NCI-H1436 treated with DMSO at 0.1 percent for 48 hours (cell line): ENCODE measurements around the gene USH2A.

Experiments used
- DNase-seq: peaks from one replicate; lab custom pipeline; 2025; lab: John Stamatoyannopoulos, UW

Gene USH2A

DNA sequence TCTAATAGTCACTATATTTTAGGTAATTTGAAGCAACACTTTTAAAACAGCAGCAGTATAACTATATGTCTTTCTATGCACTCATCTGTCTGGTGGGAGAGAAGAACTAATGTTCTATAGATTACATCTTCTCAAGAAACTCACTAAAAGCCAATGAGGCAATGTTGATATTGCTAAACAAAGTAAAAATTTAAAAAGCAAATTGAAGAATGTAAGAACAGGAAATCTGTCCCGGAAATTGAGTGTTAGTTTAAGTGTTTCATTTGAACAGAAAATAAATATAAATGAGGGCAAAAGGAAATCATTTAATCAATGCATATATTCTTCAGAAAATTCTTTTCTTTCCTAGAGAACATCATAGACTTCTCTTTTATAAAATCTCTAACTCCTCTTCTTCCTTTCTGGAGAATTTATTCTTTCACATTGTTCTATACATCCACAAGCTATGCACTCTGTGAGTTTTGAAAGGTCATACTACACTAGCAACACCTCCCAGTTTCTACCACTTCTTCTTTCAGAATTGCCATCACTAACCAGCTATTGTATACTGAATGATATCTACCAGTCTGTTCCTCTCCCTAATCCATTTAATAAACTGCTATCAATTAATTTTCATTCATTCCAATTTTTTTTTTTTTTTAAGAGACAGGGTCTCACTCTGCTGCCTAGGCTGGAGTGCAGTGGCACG is 153.0 kb downstream of the USH2A start:
- DNase-seq: no peak

DNA sequence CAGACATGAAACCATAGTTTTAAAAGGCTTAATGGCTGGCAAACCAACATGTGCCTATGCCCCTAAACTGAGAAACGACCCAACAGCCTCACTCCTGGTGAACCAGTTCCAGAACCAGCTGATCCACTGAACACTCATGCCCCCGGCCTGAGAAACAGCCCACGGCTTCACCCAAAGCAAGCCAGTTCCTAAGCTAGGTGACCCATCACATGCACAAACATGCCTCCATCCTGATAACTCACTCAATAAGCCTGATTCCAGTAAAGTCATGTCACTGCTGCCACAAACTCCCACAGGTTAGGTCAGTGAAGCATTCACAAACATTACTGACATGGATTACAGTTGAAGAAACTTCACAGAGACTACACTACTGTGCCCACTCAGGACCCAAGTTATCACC is 161.6 kb downstream of the USH2A start:
- no peak for DNase-seq

DNA sequence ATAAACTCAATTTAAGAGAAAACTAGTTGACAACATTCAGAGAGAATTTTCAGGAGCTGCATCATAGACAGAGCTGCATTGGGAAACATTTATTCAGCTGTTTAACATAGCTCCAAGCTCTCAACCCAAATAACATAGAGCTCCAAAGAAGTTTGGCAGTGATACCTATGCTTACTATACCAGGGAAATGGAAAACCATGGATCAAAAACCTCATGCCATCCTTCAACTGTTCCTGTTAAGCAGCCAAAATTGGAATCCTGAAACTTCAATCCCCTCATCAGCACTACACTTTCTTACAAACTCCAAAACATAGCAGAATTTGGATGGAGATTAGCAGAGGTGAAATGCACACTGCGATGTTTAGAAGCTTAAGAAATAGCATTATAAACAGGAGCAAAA is 164.4 kb downstream of the USH2A start:
- DNase-seq: no peak

DNA sequence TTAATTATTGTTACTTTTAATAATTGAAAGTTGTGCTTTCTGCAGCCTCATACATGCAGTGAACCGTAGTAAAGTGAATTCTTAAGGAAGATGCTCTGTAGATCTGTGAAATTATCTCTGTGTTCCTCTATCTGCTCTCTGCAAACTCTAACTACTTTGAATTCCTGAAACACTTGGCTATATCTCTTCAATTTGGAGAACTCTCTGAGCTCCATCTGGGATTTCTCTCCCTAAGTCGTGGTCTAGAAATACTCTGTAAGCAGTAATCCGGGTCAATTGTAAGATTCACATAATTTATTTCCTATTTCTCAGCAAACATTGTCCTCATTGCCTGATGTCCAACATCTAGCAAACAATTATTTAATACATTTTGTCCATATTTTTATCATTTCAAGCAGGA is 164.9 kb downstream of the USH2A start:
- no peak for DNase-seq

DNA sequence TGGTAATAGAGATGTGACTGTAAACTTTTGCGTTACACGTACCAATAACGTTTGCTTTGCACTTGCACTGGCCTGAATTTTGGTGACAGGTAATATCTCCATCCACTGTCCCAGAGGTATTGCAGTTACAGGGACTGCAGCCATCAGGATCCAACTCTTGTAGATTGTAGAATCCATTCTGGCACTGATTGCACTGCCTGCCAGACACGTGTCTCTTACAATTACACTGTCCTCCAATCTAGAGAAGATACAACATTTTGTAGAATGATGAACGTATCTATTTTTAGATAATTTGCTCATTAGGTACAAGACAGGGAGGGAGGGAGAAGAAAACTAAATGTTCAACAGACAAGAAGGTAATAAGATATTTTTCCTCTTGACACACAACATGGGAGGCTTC is 172.4 kb downstream of the USH2A start:
- DNase-seq: no peak

DNA sequence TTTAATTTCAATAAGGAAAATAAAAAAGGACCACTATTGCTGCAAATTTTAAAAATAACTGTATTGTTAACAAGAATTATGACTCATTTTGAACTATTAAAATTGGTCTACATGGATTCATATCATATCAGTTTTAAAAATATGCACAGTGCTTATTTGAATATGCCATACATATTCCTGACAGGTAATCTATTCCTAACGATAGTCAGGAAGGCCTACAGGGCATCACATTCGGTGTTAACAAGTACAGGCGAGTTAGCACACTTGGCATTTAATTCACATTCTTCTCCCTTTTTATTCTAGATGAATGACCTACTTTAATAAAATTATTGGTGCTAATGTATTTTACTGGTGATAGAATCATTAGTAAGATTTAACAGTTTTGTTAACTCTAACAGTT is 174.6 kb downstream of the USH2A start:
- DNase-seq: no peak

DNA sequence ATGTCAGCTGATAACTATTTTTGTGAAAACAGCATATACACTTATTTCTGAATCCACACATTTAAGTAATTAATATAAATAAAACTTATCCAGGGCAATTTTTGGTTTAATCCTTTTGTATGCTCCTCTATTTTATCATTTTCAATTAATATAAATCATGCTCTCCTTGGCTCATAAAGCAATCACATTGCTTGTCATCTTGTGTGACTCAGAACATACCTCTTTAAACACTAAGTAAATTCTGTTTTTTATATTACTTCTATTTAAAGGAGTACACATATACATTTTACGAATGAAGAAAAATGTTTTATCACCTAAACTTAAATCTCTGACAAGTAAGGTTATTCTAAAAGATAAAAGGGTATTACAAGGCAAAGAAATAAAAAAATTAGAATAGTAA is 175.3 kb downstream of the USH2A start:
- DNase-seq: no peak

DNA sequence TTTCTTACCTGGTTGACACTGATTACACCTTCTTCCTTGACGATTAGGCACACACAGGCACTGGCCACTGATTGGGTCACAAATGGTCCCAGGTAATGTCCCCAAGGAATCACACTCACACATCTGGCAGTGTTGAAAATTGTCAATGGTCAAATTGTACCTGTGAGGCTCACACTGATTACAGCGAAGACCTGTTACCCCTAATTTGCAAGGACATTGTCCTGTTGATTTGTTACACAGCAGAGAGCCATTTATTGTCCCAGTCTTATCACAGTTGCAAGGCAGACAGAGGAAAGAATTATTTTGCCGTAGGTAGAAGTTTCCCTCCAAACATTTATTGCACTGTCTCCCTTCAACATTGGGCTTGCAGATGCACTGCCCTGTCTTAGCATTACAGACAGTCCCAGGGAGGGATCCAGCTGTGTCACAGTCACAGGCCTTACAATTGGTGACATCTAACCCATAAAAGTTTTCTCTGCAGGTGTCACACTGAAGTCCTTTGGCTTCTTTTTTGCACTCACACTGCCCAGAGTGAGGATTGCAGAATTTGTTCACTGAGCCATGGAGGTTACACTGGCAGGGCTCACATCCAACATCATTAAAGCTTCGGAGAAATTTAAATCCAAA is 176.6 kb downstream of the USH2A start:
- no peak for DNase-seq

DNA sequence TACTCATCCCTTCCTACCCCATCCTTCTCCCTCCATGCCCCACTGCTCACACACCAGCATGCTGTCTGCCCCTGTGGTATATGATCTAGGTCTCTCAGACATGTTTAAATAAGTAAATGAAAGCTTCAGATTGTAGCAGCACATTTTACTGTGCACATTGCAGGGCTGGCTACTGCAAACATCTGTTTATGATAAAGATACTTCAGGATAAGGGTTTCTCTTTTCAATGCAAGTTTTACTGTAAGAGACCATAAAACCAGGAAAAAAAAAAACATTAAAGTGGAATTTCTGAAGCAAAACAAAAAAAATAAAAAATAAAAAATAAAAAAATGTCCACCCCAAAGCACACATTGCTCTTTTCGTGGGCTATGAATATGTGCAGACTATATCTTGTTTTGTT is 184.4 kb downstream of the USH2A start:
- DNase-seq: no peak

DNA sequence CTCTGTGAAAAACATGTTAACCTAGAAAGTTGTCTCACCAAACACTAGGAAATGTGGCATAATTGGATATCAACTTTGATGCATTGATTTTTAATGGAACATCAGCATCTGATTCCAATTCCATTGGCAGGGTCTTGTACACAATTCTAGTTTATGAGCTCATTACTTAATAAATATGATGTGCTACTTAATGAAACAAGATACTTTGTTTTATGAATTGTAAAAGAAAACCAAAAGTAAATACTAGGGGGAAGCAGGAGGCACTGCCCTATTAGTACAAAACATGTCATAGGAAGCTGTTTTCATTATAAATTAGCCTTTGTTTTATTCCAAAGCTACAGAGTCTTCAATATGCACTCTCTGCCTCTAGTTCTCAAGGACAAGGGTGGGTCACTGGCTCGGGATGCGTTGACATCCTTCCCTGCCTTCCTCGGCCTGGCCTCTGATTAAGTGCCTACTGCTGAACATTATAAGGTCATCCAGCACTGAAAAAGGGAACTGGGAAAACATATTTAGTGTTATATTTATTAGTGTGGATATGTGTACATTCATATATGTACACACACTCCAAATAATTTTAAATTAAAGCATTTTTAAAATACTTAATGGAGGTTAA is 185.2 kb downstream of the USH2A start:
- no peak for DNase-seq

DNA sequence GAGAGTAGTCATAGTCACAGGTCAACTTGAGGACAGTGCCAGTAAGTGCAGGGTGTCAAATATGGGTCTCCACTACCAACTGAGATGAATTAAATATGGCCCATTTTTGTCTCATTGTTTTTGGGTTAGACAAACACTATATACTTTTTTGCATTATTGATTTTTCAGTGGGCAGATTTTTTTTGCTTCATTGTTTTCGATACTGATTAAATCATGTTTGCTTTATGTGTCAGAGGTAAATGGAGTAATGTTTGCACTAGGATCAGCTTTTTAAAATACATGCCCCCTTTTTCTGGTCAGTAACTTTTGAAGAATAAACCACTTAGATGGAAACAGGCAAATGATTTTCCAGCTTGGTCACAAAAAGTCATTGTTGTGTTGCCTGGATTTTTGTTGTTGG is 199.0 kb downstream of the USH2A start:
- no peak for DNase-seq

DNA sequence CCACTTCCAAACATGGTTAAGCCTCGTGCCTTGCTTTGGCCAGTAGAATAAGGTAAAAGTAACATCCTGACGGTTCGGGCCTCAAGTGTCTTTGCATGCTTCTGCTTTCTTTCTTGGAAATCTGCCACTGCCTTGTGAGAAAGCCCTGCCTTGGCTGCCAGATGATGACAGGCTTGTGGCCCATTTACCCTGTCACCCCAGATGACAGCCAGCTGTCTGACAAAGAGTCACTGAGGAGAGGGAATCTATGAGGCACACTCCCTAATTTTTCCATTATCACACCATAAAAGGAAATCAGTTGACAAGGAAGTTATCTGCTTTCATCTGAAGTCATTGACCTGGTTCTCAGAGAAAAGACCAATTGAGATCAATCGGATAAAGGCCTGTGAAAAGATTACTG is 199.8 kb downstream of the USH2A start:
- no peak for DNase-seq

DNA sequence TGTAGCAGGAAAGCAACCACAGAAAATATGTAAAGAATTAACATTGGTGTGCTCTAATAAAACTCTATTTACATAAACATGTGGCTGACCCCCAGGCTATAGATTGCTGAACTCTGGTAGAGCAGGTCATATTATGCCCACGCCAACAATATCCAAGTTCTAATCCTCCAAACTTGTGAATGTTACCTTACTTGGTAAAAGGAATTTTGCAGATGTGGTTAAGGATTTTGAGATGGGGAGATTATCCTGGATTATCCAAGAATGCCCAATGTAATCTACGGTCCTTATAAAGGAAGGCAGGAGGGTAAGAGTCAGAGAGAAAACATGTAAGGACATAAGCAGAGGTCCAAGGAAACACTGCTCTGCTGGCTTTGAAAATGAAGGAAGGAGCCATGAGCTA is 201.0 kb downstream of the USH2A start:
- DNase-seq: no peak

DNA sequence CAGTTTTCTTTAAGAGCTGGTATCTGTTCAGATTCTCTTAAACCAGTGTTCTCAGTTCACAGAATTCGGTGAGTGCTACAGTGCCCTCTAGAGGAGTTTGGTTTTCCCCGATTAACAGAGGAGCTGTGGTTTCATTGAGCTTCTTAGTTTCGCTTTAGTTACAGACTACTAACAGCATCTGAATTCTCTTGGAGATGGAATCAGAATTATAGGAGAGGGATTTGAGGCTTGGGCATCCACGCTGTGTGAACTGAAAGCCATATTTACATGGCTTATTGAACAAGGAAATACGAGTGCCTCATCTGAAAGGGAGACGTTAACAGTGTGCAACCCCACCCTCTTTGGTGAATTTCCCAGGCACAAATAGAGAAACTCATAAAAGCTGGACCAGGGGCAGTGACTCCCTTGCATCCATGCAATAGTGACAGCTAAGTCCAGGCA is 202.0 kb downstream of the USH2A start:
- peak; percentile 76 for DNase-seq

DNA sequence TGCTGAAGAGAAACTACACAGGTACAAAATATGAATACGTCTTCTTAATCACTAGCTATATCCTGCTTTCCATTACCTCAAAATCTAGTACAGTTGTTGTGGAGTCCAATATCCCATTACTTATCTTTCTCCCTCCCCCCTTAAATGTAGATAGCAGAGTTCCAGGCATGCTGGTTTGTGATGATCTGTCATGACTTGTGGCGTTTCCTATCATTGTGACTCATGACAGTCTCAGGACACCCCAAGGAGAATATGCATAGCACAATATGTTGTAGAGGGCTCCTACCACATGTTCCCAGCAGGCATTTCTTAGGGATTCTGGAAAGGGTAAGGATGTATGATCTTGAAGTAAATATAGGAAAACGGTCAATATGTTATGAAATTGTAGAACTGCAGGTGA is 206.9 kb downstream of the USH2A start:
- DNase-seq: no peak

DNA sequence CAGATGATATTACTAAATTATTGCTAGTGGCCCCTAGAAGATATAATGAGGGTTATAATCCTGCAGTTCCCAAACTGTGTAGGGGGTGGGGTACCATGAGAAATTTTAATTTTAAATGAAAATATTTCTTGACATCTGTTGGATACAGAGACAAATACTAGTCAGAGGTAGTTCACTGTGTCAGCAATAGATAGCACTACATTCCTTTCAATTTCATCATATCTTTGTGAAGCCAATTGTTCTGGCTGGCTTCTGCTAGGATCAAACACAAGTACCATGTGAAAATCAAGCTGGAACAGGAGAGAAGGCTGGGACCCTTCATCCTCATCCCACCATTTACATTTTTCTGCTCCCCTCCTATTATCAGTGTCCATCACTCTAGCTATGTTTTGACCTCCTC is 208.1 kb downstream of the USH2A start:
- DNase-seq: no peak

DNA sequence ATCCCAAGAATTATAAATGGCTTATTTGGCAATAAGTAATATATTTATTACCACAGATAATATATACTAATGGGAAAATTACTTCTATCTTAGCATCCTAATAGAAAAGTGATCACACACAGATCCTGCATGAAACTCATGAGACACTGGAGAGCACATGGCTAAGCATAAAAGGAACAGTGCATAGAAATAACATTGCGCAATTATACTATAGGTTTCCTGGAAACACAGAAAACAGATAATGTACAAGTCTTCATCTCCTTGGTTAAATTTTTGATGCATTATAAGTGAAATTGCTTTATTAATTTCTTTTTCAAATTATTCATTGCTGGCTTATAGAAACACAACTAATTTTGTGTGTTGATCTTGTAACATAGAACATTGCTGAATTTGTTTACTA is 210.4 kb downstream of the USH2A start:
- no peak for DNase-seq

DNA sequence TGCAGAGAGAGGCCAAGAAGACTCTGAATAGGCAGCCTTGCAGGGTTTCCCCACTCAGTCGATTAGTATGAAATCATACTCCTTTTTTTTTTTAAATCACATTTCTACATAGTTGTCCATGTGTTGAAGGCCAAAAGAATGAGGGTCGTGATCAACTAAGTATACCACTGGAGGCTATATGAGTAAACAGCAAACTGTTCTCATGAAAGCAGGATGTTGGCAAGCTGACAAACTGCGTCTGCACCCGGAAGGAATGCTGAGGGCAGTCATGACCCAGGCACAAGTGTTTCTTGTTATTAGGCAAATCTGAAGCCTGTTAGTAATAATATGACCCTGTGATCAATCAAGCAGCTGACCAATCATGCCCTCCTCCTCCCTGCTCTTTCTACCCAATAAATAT is 213.2 kb downstream of the USH2A start:
- DNase-seq: no peak

DNA sequence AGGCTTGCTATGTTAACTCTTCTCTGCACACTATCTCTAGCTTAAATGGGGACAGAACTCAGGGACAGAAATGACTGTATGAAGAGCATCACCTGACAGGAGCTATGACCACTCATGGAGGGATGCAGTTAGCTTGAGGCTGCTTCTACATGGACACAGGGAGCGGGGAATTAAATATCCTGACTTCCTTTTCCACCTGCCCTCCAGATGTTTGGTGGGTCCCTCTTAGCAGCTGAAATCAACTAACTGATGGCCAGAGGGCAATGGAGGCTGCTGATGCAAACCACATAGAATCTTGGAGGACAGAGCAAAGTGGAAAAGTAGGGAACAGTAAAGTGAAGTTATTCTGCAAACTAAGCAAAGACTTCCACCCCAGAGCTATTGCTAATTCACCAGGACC is 214.1 kb downstream of the USH2A start:
- DNase-seq: no peak

DNA sequence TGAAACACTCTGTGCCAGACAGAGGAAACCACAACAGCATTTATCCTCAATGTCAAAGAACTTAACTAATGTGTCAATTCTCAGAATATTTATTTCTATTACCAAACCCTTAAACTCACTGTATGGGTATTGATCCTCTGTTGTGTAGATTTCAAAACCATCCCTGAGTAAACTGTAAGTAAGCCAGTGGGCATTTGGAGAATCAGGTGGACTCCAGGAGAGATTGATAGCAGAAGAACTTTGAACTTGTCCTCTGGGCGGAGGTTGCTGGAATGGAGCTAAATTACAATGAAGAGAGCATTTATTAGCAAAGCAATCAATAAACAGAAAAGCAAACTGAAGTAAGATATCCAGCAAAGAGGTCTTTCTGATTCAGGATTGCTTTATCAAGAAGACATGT is 216.1 kb downstream of the USH2A start:
- no peak for DNase-seq

DNA sequence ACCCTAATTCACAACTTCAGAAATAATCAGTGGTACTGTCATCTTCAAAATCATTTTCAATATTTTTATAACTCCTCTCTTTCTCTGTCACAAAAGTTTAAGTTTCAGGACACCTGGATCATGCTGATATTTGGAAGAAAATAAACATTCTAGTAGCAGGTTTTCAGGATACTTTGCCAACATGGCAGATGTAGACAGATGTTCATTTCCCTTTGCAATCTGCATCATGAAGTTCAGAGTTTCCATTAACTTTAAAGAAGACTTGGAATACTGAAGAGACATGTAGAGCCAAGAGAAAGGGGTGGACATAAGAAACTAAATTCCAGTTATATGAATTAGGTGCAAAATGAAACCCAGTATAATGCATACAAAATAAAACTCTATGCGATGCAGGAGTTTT is 218.1 kb downstream of the USH2A start:
- no peak for DNase-seq

DNA sequence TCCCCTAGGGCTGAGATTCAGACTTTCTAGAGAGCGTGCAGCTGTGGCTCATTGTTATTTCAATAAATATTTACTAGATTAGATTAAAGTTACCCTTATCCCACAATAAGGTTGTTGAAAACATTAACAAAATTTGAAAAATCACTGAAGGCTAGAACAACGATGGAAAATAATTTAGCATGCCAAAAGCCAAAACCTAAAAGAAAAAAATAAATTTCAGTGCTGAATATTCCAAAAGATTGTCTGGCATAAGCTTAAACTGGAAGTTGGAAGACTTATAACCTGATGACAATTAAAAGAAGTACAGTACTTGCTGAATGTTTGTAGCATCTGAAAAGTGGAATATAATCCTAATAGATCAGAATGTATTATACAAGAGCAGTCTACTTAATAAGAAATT is 221.3 kb downstream of the USH2A start:
- DNase-seq: no peak

DNA sequence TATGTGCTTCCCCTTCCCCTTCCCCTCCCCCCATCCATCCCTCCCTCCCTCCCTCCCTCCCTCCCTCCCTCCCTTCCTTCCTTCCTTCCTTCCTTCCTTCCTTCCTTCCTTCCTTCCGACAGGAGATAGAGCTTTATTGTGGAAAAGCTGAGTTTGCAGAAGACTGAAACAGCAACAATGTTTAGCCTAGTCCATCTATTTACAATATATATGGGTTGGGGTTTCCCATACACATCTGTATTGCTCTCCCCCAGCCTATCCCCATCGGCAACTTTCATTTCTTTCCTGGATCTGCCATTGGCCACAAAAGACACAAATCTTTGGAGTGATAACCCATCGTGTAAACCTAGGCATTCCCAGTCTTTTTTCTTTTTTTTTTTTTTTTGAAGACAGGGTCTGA is 222.3 kb downstream of the USH2A start:
- no peak for DNase-seq

DNA sequence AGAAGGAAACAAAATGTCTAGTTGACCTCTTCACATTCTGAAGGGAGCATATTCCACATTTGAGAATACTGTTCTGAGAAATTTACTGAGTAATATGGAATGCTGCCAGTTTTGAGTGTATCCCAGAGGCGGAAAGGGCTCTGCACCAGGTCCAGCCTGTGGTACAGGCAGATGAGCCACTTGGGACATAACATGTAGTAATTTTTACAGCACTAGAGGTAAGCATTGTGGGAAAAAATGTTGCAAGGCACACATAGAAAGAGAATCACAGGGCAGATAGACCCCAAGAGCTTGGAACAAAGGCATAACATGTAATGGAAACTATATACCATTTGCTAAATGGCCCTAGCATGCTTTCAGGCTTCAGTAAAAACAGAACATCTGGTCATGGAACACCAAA is 228.5 kb downstream of the USH2A start:
- DNase-seq: no peak
